GM18519 (cell line): ENCODE results near the gene STRA8.
A peak's percentile ranks its signal among the peaks of the same experiment; 100 is the strongest.
"Not testable (repeated sequence)": the region's sequence is repeated elsewhere in the genome, so short reads cannot be mapped to it uniquely, and the experiment has no call there.

Experiments
- ATAC-seq: cut with Tn5 transposase; IDR thresholded peaks from one replicate; pipeline ENCODE4 v1.9.1; 2021; ENCODE audit warnings: mild to moderate bottlenecking, moderate library complexity; ENCODE audit not compliant: unreplicated experiment, low FRiP score

The STRA8 gene

DNA sequence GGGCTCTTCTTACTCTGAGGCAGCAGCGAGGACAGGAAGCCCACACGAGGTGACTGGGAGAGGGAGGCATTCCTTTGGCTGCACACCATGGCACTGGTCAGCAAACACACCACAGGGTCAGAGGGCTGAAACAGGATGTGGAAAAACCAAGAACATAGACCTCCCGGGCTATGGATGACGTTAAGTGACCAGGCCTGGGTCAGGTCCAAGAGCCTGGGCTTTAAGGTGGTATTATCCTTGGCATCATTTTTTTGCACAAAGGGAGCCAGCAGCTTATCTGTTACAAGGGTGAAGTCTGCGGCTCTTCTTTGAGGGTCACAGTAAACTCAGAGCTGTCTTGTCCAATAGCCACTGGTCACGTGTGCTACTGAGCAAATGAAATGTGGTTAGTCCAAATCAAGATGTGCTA lies 29.3 kb upstream of the STRA8 start:
- no peak for ATAC-seq

DNA sequence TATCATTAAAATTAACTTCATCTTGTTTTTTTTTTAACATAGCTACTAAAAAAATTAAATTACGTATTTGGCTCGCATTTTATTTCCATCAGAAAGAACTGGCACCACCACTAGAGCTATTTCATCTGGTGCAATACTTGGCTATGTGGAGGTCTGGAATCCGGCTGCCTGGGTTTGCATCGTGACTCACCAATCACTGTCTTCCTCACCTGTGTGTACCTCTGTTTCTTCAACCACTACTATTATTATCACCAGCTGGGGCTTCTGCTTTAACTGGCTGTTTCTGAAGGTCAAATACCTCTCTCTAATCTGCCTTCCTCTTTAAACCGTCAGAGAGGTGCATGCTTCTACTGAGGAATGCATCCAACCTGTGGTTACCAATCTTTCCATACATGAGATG lies 28.8 kb upstream of the STRA8 start:
- ATAC-seq, result no peak

DNA sequence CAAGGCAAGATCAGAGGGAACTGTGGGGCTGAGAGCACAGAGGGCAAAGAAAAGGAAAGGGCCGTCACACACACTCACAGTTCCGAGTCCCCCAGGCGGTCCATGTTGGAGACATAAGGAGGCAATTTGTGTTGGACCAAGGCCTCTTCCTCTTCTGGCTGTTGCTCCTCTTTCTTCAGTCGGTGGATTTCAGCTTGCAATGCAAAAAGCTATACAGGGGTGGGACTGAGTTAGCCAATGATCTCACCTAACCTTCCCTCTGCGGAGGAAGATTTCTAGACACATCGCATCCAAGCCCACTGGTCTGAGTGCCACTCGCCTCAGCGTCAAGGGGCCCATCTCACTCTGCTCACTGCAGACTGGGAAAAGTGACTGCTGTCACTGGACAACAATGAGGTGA lies 27.8 kb upstream of the STRA8 start:
- no peak for ATAC-seq

DNA sequence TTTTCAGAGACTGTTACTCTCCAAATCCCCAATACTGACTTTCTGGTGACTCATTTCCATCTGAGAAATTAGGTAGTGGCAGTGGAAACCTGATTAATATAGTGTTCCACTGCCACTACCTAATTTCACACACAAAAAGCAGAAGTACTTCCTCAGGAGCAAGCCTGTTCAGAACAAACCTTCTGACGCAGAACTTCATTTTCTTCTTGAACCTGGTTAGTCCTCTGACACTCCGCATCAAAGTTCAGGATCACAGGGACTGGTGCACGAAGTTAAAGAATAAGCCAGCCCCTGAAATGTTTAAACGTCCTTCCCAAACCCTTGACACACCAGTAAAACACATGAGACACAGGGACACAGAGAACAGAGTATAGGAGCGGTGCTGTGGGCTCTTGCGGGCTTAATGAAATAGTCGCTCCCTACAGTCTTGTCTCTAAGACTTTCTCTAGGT lies 26.7 kb upstream of the STRA8 start:
- ATAC-seq, result peak; percentile 41

DNA sequence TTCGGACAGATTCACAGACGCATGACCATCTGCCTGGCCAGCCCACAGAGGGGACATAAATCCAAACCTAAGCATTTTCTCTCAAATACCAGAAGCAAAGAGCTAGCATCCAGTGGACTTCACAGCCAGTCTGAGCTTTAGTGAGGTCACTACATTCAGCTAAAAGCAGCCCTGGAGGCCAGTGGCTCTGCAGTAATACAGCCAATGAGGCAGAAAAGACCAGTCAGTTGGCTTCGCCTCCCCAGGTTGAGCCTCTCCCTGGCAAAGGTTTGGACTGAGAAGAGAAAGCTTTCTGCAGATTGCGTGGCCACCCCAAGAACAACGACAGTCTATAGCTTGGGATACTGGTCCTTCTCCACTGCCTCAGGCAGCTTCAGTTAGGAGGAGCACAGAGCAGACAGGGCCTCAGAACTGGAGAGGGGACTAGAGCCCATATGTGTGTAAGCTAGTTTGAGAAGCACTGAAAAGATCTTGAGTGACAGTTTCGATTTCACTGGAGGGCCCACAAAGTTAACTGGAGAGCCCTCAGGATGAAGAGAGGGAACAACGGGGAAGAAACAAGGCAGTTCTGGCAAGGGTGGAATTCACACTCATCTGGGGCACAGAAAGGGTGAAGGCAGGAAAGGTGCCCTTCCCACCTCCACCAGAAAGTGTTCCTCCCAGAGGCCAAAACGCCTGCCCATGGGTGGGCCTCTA lies 26.1 kb upstream of the STRA8 start:
- ATAC-seq, result no peak

DNA sequence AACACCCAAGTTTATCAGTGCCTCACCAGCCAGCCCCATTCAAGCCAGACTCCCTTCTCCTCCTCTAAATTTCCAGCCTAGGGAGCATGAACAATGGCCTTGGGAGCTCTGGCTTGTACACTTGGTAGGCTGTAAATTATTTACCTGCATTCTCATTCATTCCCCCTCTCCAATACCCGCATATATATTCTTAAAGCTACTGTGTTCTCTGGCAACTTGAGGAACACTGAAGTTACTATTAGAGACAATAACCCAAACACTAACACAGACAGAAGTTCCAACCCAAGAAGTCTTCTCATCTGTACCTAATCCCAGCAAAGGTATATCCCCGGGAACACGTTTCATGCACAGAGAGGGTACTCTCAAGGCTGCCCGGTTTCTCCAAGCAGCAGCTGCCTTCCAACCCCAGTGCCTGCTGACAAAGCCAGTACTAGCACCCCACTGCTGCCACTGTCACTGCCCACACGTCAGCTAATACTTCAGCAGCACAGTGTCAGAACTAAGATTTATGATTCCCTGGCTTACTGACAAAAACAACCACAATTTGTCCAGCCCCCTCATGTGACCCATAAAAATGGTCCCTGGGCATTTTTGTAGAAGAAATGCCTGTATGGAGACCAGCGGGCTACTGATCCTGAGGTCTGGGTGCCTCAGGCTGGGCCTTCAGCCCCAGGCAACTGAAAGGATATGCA lies 25.4 kb upstream of the STRA8 start:
- no peak for ATAC-seq

DNA sequence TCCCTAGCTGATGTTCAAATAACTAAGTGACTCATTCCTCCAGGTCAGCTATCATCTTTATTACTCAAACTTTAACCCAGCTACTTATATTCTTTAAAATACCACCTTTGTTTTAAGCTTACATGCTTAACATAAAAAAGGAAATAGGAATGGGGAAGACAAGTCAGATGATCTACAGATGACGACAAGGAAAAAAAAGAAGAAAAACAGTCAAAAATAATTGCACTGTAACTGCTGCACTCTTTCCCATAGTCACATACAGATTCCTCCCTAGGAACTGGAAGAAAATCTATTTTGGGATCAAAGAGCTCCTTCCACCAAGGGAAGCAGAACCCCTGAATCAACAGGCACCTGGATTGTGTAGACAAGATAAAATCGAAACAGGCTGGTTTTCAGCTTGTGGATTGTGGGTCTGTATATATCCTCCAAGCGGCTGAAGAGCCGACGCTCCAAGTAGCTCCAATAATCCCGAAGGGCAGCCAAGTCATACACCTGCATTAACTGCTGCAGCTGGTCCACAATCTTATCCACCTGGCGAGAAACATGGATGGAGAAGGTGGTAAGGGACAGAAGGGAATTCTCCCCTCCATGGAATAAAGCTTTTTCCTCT lies 24.3 kb upstream of the STRA8 start:
- no peak for ATAC-seq

DNA sequence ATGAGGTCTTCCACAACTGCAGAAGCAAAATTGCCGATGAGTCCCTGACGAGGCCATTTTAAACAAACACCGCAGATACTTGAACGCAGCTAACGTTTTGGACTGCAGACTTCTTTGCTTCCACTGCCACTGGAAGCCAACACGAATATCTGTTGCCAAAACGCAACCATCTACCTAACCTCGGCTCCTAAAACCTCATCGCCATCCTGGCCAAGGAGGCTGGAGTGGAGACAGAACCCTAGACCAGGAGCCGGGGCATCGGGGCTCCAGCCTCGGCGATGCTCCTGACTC lies 22.8 kb upstream of the STRA8 start:
- ATAC-seq, result peak; percentile 0

DNA sequence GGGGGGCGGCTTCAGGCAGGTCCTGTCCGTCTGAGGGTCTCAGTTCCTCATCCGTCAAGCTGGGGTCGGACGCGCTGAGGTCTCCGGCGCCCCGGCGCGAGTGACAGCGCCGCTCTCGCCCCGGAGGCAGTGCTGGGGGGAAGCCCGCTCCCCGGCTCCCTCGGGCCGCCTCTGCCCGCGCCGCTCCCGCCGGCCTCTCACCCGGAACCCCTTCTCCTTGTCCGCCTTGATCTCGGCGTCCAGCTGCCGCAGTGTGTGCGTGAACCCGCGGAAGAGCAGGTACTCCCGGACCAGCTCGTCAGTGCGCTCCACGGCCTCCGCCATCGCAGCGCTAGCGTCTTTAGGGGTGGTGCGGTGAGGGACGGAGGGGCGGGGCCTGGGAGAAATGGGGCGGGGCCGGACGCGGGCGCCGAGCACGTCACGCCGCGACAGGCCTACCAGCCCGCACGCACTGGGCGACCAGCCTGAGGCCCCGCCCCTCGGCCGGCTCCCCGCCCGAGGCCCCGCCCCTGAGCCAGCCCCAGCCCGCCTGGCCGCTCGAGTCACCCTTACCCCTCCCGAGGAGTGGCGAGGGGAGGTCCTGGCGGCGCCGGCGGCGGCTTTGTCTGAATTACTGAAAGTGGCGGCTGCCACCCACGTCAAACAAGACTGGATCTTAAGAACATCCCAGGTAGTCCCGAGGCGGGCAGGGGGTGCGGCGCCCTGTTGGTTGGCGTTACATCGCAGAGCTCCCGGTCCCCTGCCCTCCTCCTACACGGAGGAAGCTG lies 22.3 kb upstream of the STRA8 start, which contains the start of gene WDR91:
Gene WDR91 (minus strand): TSS at position 348 of the 767 bp plus-strand sequence. CDS start 24 bp downstream, at position 324.
- peak; percentile 66 for ATAC-seq

DNA sequence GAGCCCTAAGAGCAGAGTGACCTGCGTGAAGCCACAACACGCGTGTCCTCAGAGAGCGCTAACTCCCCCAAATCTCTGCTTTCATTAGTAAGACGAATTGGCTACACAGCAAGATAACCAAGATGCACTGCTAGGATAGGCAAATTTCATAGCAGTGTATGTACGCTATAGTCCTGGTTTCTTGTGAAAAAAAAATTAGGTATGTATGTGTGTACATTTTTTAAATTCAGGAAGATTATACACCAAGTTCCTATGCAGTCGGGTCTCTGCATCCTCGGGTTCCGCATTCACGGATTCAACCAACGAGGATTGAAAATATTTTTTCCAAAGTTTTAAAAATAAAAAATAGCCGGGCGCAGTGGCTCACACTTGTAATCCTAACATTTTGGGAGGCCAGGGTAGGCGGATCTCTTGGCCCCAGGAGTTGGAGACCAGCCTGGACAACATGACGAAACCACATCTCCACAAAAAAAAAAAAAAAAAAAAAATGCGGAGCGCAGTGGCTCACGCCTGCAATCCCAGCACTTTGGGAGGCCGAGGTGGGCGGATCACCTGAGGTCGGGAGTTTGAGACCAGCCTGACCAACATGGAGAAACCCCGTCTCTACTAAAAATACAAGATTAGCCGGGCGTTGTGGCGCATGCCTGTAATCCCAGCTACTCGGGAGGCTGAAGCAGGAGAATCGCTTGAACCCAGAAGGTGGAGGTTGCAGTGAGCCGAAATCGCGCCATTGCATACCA lies 21.5 kb upstream of the STRA8 start:
- not testable (repeated sequence) for ATAC-seq

DNA sequence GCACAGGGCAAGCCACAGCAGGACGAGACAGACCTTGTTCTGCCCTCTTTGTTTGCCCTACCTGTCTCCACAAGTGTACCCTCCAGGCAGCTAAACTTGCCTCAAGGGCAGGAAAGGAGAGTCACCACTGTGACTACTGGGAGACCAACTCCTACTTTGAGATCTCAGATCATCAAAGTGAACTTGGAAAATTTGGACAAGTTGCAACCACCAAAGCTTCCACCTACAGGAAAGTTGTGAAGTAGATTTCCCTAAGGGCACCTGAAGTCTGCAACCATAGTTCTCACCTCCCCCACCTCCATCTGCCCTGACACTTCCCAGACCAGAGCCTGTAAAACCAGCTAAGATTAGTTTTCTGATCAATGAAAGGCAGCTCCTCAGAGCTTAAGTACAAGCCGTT lies 19.8 kb upstream of the STRA8 start:
- ATAC-seq, result no peak

DNA sequence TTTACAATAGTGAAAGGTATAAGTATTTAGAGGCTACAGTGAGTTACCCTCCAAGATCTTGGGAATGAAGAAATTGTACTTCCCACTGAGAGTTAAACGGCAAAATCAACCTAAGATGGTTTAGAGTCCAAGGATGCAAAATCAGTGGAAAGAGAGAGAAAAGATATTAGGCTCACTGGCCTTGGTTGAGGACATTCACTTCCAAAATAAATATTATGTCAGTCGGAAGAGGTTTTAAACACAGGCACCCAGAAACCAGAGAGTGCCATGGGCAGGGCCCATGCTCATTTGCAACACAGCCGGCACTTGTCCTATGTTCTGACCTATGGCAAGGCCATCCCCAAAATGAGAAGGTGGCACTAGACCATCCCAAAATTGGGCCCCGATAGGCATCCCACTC lies 18.5 kb upstream of the STRA8 start:
- ATAC-seq, result no peak

DNA sequence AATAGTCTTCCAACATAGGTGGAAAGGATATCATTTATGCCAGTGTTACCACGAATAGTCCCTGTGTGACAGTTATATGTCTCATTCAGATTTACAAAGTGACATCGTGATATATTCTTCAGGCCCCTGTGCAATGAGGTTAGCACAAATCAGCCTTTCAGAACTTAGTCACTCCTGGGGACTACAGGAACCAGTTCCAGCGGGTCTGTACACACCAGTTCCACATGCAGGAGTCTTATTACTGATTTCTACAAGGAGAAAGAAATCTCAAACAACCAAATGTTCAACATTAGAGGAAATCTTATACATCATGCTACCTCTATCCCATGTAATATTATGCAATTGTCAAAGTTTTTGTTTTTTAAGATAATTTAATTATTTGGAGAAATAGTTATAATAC lies 17.9 kb upstream of the STRA8 start:
- no peak for ATAC-seq

DNA sequence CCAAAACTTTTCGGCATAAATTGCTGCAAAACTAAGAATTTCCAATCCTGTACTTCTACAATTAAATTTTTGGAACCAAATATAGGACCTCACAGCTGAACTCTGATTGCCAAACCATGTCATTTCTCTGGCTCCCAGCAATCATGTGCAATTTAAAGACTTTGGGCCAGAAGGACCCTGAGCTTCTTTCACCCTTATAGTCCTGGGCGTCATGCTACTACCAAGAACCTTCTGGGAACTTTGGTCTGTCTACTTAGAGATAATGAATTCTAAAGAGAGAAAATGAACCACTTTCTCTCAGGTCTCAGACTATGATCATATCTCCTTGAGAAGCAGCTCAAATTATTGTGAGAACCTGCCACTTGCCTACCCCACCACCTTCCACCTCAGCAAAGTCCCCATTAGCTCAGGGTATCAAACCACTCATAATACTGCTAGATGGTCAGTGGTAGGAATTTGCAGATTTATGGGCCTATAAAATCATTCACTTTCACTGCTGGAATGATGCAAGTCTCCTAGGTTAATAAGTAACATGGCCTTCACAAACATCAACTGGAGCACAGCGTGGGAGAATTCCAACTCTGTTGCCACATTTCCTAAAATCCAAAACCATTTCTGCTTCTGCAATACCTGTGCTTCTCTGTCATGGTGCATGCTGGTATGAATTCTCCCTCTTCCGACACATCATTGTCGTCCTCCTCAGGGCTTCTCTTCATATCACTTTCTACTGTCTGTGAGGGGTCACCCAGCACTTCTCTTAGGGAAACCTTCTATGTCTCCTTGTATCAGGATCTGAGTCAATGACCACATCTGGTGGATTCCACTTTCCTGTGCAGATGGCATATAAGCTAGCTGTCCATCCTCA lies 15.8 kb upstream of the STRA8 start:
- no peak for ATAC-seq

DNA sequence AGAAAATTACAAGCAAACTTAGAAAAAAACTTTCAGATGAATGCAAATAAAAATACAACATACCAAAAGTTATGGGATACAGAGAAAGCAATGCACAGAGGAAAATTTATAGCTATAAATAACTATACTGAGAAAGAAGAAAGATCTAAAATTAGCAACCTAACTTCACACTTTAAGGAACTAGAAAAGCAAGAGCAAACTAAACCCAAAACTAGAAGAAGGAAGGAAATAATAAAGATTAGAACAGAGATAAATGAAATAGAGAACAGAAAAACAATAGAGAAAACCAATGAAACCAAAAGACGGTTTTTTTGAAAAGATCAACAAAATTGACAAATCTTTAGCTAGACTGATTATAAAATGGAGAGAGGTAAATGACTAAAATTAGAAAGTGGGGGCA lies 9.6 kb upstream of the STRA8 start:
- no peak for ATAC-seq

DNA sequence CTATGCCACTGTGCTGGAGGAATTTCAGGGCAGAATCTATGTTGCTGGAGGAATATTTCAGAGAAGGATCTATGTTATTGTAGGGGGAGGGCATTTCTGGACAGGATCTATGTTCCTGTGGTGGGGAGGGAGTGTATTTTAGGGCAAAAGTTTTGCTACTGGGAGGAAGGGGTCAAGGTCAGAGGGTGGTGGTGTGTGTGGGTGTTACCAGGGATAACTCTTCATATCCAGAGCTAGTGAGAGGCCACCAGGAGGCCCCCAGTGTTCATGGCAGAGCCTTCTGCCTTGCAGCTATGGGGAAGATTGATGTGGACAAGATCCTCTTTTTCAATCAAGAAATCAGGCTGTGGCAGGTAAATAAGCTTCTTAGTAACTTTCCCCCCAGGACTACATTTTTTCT lies 2.0 kb upstream of the STRA8 start:
- no peak for ATAC-seq

DNA sequence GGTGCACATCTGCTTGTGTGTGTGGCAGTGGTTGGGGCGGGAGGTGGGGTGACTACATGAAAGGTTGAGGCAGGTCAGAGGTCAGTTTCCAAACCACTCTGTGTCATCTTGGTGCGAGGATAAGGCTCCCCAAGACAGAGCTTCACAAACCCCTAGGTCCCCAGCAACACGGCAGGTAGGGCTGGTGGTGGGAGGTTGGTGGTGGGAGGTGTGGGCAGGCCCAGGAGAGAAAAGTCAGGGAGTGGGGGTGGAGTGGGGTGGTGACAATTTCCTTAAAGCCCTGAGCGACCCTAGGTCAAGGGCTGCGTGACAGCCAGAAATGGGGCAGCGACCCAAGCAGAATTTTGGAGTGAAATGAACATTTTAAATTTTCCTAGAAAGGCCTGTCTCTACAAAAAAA lies 1.6 kb upstream of the STRA8 start:
- ATAC-seq, result no peak

DNA sequence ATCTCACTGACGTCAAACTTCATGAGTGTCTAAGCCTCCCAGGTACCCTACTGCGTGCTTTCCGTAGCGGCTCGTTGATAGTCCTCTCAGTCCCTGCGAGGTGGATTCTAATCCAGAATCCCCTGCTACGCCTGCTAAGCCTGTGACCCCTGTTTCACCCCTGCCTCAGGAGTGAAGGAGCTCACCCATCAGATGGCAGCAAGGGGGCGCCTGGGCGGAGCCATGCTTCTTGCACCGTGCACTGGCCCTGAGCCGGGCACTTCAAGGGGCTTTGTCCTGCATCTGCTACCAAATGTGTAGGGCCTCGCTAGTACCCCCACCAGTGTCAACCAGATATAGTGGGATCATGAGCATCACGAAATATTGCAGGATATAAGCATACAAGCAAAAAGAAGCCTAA lies 918 bp upstream of the STRA8 start:
- no peak for ATAC-seq

DNA sequence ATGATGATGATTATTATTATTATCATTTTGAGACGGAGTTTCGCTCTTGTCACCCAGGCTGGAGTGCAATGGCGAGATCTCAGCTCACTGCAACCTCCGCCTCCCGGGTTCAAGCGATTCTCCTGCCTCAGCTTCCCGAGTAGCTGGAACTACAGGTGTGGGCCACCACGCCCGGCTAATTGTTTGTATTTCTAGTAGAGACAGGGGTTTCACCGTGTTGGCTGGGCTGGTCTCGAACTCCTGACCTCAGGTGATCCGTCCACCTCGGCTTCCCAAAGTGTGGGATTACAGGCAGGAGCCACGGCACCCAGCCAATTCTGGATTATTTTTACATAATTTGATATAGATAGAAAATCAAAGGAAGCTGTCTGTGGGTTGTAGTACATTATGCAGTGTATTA lies 457 bp downstream of the STRA8 start:
- not testable (repeated sequence) for ATAC-seq

DNA sequence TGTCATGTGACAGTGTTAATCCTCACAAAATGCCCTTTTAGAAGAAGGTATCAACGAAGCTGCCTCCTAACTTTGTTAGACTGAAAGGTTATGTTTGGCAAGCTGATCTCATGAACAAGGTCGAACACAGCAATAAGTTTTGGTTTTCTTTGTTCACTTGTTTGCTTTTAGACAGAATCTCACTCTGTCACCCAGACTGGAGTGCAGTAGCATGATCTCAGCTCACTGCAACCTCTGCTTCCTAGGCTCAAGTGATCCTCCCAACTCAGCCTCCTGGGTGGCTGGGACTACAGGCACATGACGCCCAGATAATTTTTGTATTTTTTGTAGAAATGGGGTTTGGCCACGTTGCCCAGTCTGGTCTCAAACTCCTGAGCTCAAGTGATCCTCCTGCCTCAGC lies 1.1 kb downstream of the STRA8 start:
- ATAC-seq, result no peak
